ENCODE measurements around the gene PRKN. TPM values are rescaled to one million over a fixed set of nuclear protein-coding genes. Genes with fewer than 3 reads are reported as not detected.

Gene PRKN
- polyA plus RNA-seq, 3 donors = 8.1 to 15.1 (median 11.4) TPM

GRCh38 chr6:162307865-162308264, 419.7 kb downstream of the PRKN start:
- DNase-seq (ENCODE audit: extremely low read depth in 1 of 11, low read depth in 9 of 11, low spot score in 4 of 11) = no peak

DNA sequence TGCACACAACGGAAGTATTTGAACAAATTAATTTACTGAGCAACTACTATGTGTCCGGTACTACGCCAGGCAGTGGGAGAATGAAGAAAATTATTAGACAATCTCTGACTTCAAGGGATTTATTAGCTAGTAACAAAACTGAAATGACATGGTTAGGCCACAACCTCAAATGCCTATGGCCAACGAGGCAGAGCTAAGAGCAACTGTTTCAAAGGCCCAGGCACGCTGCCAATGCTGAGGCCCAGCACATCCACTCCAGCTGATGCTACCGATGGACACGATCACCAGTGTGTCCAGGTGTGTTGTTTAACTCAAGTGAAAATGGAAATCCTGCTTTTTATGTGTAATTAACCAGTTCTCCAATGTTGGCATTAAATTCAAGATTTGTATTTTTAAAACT, 420.9 kb downstream of the PRKN start:
- no peak for DNase-seq (ENCODE audit: extremely low read depth in 1 of 11, low read depth in 9 of 11, low spot score in 4 of 11)

DNA sequence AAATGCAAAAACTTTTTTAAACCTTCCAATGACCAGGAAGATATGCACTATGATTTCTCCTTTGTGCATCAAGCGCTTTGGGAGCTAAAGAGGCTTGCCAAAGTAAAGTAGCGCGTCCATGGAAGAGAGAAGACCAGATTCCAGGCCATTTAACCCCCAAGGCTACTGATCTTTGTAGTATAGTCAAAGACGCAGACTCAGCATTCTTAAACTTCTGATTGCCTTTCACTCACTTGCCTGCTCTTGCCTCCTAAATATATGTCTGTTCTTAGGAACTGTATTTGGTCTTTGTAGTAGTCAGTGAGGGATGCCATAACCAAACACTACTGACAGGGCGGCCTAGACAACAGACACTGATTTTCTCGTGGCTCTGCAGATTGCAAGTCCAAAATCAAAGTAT, 426.4 kb downstream of the PRKN start:
- DNase-seq (ENCODE audit: extremely low read depth in 1 of 11, low read depth in 9 of 11, low spot score in 4 of 11) = no peak

- no peak for DNase-seq (ENCODE audit: extremely low read depth in 1 of 11, low read depth in 9 of 11, low spot score in 4 of 11)
These were observed 433.5 kb downstream of the PRKN start for GRCh38 chr6:162294029-162294428.

GRCh38 chr6:162292915-162293314, 434.7 kb downstream of the PRKN start:
- no peak for DNase-seq (ENCODE audit: extremely low read depth in 1 of 11, low read depth in 9 of 11, low spot score in 4 of 11)

DNA sequence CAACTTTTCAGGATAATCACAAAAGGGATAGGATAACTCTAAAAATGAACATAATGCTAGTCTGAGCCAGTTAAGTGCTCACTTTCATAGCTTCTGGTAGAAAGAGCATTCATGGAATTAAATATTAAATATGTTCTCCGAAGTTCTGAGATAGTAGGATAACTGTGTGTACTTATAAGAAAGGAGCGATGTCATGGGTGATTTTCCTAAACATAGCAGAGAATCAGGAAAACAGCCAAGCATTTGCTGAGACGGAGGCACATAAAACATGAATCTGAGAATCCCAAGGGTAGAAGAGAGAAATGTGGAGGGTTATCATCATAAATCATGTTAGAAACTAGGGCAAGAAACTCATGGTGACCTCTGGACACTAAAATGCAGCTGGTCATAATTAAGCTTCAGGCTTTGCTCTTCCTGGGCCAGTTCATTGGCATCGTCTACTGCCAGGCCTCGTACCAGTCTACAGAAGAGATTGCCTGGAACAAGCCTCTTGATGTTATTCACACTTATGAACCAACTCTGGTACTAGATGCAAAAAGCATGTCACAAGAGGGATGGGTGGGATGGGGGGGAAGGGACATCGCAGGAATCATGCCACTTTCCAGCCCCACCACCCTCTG, 436.6 kb downstream of the PRKN start:
- peak in 2 of 11 donors; percentile 7 to 15 for DNase-seq (ENCODE audit: extremely low read depth in 1 of 11, low read depth in 9 of 11, low spot score in 4 of 11)

DNA sequence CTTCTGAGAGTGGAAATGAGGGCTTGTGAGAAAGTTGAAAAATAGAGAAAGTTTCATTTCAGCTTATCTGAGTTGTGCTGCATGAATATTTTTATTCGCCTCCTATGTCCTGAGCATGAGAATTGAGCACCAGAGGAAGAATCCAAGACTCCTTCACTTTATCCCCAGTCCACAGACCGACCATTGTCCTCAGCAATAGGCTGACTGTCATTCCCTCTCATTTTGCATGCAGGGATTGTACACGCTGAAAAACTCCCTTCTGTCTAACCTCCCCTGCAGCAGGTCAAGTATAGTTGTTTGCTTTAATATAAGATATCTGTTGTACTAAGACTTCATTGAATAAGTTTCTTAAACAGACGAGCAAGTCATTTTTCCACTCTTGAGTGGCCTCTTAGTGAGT, 437.6 kb downstream of the PRKN start:
- DNase-seq (ENCODE audit: extremely low read depth in 1 of 11, low read depth in 9 of 11, low spot score in 4 of 11) = no peak

DNA sequence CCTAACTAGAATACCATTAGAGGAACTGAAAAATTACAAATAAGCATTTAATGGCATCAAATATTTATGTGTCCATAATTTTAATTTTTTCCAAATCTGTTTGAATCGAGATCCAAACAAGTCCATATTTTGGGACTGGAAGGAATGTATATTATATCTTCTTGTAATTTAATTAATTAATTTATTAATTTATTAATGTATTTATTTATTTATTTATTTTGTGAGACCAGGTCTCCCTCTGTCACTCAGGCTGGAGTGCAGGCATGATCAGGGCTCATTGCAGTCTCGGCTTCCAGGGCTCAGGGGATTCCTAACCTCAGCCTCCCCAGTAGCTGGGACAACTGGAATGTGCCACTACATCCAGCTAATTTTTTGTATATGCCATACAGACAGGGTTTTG, 453.6 kb downstream of the PRKN start:
- DNase-seq (ENCODE audit: extremely low read depth in 1 of 11, low read depth in 9 of 11, low spot score in 4 of 11) = no peak

- DNase-seq (ENCODE audit: extremely low read depth in 1 of 11, low read depth in 9 of 11, low spot score in 4 of 11) = no peak
These were observed 455.6 kb downstream of the PRKN start for GRCh38 chr6:162271922-162272321.

DNA sequence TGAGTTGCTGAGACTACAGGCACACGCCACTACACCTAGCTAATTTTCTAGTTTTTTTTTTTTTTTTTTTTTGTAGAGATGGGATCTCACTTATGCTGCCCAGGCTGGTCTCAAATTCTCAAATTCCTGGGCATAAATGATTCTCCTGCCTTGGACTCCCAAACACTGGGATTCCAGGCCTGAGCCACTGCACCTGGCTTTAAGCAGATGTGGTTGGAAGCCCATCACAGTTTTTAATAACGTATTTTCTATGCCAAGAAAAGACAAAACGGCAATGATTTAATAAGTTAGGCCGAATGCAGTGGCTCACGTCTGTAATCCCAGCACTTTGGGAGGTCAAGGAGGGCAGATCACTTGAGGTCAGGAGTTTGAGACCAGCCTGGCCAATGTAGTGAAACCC, 456.6 kb downstream of the PRKN start:
- DNase-seq (ENCODE audit: extremely low read depth in 1 of 11, low read depth in 9 of 11, low spot score in 4 of 11) = no peak

DNA sequence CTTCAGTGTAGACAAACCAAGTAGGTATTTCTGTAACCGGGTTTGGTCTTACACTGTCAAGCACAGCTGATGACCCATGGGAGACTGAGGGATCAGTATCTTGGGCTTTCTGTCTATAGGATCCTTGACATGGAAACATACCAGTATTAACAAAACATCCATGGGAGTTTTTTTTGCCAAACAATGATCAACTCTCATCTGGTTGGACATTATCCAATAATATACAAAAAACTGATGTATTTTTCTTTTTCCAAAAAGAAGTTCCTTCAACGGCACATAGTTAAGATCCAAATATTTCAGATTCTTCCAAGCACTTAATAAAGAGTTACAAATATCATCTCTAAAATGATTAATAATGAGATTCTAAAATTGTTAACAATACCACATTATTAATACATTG, 459.9 kb downstream of the PRKN start:
- no peak for DNase-seq (ENCODE audit: extremely low read depth in 1 of 11, low read depth in 9 of 11, low spot score in 4 of 11)

- no peak for DNase-seq (ENCODE audit: extremely low read depth in 1 of 11, low read depth in 9 of 11, low spot score in 4 of 11)
These were observed 460.4 kb downstream of the PRKN start for GRCh38 chr6:162267126-162267525.

GRCh38 chr6:162264581-162264980, 463.0 kb downstream of the PRKN start:
- no peak for DNase-seq (ENCODE audit: extremely low read depth in 1 of 11, low read depth in 9 of 11, low spot score in 4 of 11)

- DNase-seq (ENCODE audit: extremely low read depth in 1 of 11, low read depth in 9 of 11, low spot score in 4 of 11) = no peak
These were observed 464.9 kb downstream of the PRKN start for GRCh38 chr6:162262466-162263196.

- no peak for DNase-seq (ENCODE audit: extremely low read depth in 1 of 11, low read depth in 9 of 11, low spot score in 4 of 11)
These were observed 466.0 kb downstream of the PRKN start for GRCh38 chr6:162261598-162261997.

GRCh38 chr6:162260027-162260426, 467.5 kb downstream of the PRKN start:
- no peak for DNase-seq (ENCODE audit: extremely low read depth in 1 of 11, low read depth in 9 of 11, low spot score in 4 of 11)

- DNase-seq (ENCODE audit: extremely low read depth in 1 of 11, low read depth in 9 of 11, low spot score in 4 of 11) = no peak
These were observed 468.9 kb downstream of the PRKN start for GRCh38 chr6:162258647-162259046.

- DNase-seq (ENCODE audit: extremely low read depth in 1 of 11, low read depth in 9 of 11, low spot score in 4 of 11) = no peak
These were observed 471.2 kb downstream of the PRKN start for GRCh38 chr6:162256361-162256760.

DNA sequence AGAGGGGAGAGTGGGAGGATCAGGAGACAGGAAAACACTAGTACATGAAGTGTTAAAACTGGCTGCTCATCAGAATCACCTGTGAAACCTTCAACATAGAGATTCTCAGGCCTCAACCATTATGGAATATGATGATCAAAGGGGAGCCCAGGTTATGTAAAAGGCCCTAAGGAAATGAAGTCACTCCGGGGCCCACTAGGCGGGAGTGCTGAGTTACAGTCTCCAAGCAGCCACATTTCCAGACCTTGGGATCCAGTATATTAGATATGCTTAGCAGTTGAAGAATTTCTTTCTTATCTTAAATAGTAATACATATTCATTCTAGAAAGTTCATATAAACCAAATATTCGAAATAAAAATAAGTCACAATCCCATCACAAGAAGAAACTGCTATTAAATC, 476.3 kb downstream of the PRKN start:
- no peak for DNase-seq (ENCODE audit: extremely low read depth in 1 of 11, low read depth in 9 of 11, low spot score in 4 of 11)

- DNase-seq (ENCODE audit: extremely low read depth in 1 of 11, low read depth in 9 of 11, low spot score in 4 of 11) = peak in 1 of 11 donors; percentile 3
These were observed 477.5 kb downstream of the PRKN start for GRCh38 chr6:162249907-162250642.
